ENCODE measurements around the gene GPR146. TPM values are rescaled to one million over a fixed set of nuclear protein-coding genes. Genes with fewer than 3 reads are reported as not detected.

Gene GPR146
- polyA plus RNA-seq, 2 donors, result 4.5 to 6.3 TPM

- Histone ChIP-seq H3K36me3 (ENCODE audit: control insufficient read depth in 2 of 2, insufficient read depth in 2 of 2, low read length in 1 of 2) (peaks cover 0 to 14% of the 10 kb centered on the region in 2 donors), H3K4me1 (ENCODE audit: control insufficient read depth in 2 of 2, insufficient read depth in 2 of 2, low read length in 1 of 2) (peaks cover 6 to 25% of the 10 kb centered on the region in 2 donors), H3K27me3 (ENCODE audit: control insufficient read depth in 1 of 2, insufficient read depth in 2 of 2, low read length in 2 of 2) (no peaks in the 10 kb centered on the region), H3K4me3 (ENCODE audit: low read depth in 1 of 2, low read length in 2 of 2) (no peak overlapping the region), H3K9me3 (ENCODE audit: control insufficient read depth in 2 of 2, insufficient read depth in 1 of 2, low read depth in 1 of 2, low read length in 1 of 2) (no peaks in the 10 kb centered on the region), H3K27ac (ENCODE audit: low read depth in 2 of 2, low read length in 1 of 2) (no peak overlapping the region)
- WGBS, 2 donors, result 82 to 84% methylated on average over 13 of the region's 13 CpGs
Measured at GRCh38 chr7:1011297-1012003, 32.9 kb upstream of the GPR146 start.

GRCh38 chr7:1012004-1012715, 32.2 kb upstream of the GPR146 start:
- WGBS, 2 donors, result 77 to 82% methylated on average over 30 to 32 of the region's 32 CpGs
- no peaks in the 10 kb centered on the region for H3K27me3 ChIP-seq (ENCODE audit: control insufficient read depth in 1 of 2, insufficient read depth in 2 of 2, low read length in 2 of 2)

GRCh38 chr7:1012716-1013095, 31.6 kb upstream of the GPR146 start:
- WGBS, 2 donors, result 61 to 66% methylated on average over 29 to 30 of the region's 30 CpGs
- no peaks in the 10 kb centered on the region for H3K9me3 ChIP-seq (ENCODE audit: control insufficient read depth in 2 of 2, insufficient read depth in 1 of 2, low read depth in 1 of 2, low read length in 1 of 2)

More at GRCh38 chr7:1012004-1012715, 32.2 kb upstream of the GPR146 start:
- peaks cover 0 to 11% of the 10 kb centered on the region in 2 donors for H3K36me3 ChIP-seq (ENCODE audit: control insufficient read depth in 2 of 2, insufficient read depth in 2 of 2, low read length in 1 of 2)
- peaks cover 6 to 25% of the 10 kb centered on the region in 2 donors for H3K4me1 ChIP-seq (ENCODE audit: control insufficient read depth in 2 of 2, insufficient read depth in 2 of 2, low read length in 1 of 2)
- H3K4me3 ChIP-seq (ENCODE audit: low read depth in 1 of 2, low read length in 2 of 2), result no peak overlapping the region
- H3K27ac ChIP-seq (ENCODE audit: low read depth in 2 of 2, low read length in 1 of 2), result no peak overlapping the region
- no peaks in the 10 kb centered on the region for H3K9me3 ChIP-seq (ENCODE audit: control insufficient read depth in 2 of 2, insufficient read depth in 1 of 2, low read depth in 1 of 2, low read length in 1 of 2)

GRCh38 chr7:1013581-1013980, 30.8 kb upstream of the GPR146 start:
- 74 to 79% methylated on average over 11 of the region's 11 CpGs for WGBS, 2 donors
- Histone ChIP-seq H3K4me1 (ENCODE audit: control insufficient read depth in 2 of 2, insufficient read depth in 2 of 2, low read length in 1 of 2) (peaks cover 6 to 18% of the 10 kb centered on the region in 2 donors), H3K9me3 (ENCODE audit: control insufficient read depth in 2 of 2, insufficient read depth in 1 of 2, low read depth in 1 of 2, low read length in 1 of 2) (no peaks in the 10 kb centered on the region), H3K27me3 (ENCODE audit: control insufficient read depth in 1 of 2, insufficient read depth in 2 of 2, low read length in 2 of 2) (no peaks in the 10 kb centered on the region), H3K27ac (ENCODE audit: low read depth in 2 of 2, low read length in 1 of 2) (no peak overlapping the region), H3K4me3 (ENCODE audit: low read depth in 1 of 2, low read length in 2 of 2) (no peak overlapping the region), H3K36me3 (ENCODE audit: control insufficient read depth in 2 of 2, insufficient read depth in 2 of 2, low read length in 1 of 2) (peaks cover 0 to 11% of the 10 kb centered on the region in 2 donors)

More at GRCh38 chr7:1012716-1013095, 31.6 kb upstream of the GPR146 start:
- Histone ChIP-seq H3K27ac (ENCODE audit: low read depth in 2 of 2, low read length in 1 of 2) (no peak overlapping the region), H3K4me1 (ENCODE audit: control insufficient read depth in 2 of 2, insufficient read depth in 2 of 2, low read length in 1 of 2) (peaks cover 6 to 22% of the 10 kb centered on the region in 2 donors), H3K36me3 (ENCODE audit: control insufficient read depth in 2 of 2, insufficient read depth in 2 of 2, low read length in 1 of 2) (peaks cover 0 to 8% of the 10 kb centered on the region in 2 donors), H3K27me3 (ENCODE audit: control insufficient read depth in 1 of 2, insufficient read depth in 2 of 2, low read length in 2 of 2) (no peaks in the 10 kb centered on the region), H3K4me3 (ENCODE audit: low read depth in 1 of 2, low read length in 2 of 2) (no peak overlapping the region)

GRCh38 chr7:1014681-1015080, 29.7 kb upstream of the GPR146 start:
- no peaks in the 10 kb centered on the region for H3K27me3 ChIP-seq (ENCODE audit: control insufficient read depth in 1 of 2, insufficient read depth in 2 of 2, low read length in 2 of 2)
- WGBS, 2 donors, result 63 to 82% methylated on average over 20 of the region's 20 CpGs
- H3K4me1 ChIP-seq (ENCODE audit: control insufficient read depth in 2 of 2, insufficient read depth in 2 of 2, low read length in 1 of 2), result peaks cover 6 to 18% of the 10 kb centered on the region in 2 donors

GRCh38 chr7:1015196-1016121, 28.9 kb upstream of the GPR146 start:
- Histone ChIP-seq H3K27ac (ENCODE audit: low read depth in 2 of 2, low read length in 1 of 2) (no peak overlapping the region), H3K4me3 (ENCODE audit: low read depth in 1 of 2, low read length in 2 of 2) (no peak overlapping the region), H3K27me3 (ENCODE audit: control insufficient read depth in 1 of 2, insufficient read depth in 2 of 2, low read length in 2 of 2) (no peaks in the 10 kb centered on the region), H3K9me3 (ENCODE audit: control insufficient read depth in 2 of 2, insufficient read depth in 1 of 2, low read depth in 1 of 2, low read length in 1 of 2) (no peaks in the 10 kb centered on the region), H3K4me1 (ENCODE audit: control insufficient read depth in 2 of 2, insufficient read depth in 2 of 2, low read length in 1 of 2) (peaks cover 6 to 18% of the 10 kb centered on the region in 2 donors), H3K36me3 (ENCODE audit: control insufficient read depth in 2 of 2, insufficient read depth in 2 of 2, low read length in 1 of 2) (peaks cover 0 to 7% of the 10 kb centered on the region in 2 donors)
- 74 to 81% methylated on average over 28 of the region's 28 CpGs for WGBS, 2 donors

More at GRCh38 chr7:1014681-1015080, 29.7 kb upstream of the GPR146 start:
- Histone ChIP-seq H3K9me3 (ENCODE audit: control insufficient read depth in 2 of 2, insufficient read depth in 1 of 2, low read depth in 1 of 2, low read length in 1 of 2) (no peaks in the 10 kb centered on the region), H3K27ac (ENCODE audit: low read depth in 2 of 2, low read length in 1 of 2) (no peak overlapping the region), H3K4me3 (ENCODE audit: low read depth in 1 of 2, low read length in 2 of 2) (no peak overlapping the region), H3K36me3 (ENCODE audit: control insufficient read depth in 2 of 2, insufficient read depth in 2 of 2, low read length in 1 of 2) (peaks cover 0 to 9% of the 10 kb centered on the region in 2 donors)

- Histone ChIP-seq H3K4me3 (ENCODE audit: low read depth in 1 of 2, low read length in 2 of 2) (no peak overlapping the region), H3K27me3 (ENCODE audit: control insufficient read depth in 1 of 2, insufficient read depth in 2 of 2, low read length in 2 of 2) (no peaks in the 10 kb centered on the region), H3K4me1 (ENCODE audit: control insufficient read depth in 2 of 2, insufficient read depth in 2 of 2, low read length in 1 of 2) (peaks cover 6 to 13% of the 10 kb centered on the region in 2 donors), H3K36me3 (ENCODE audit: control insufficient read depth in 2 of 2, insufficient read depth in 2 of 2, low read length in 1 of 2) (peaks cover 0 to 12% of the 10 kb centered on the region in 2 donors), H3K9me3 (ENCODE audit: control insufficient read depth in 2 of 2, insufficient read depth in 1 of 2, low read depth in 1 of 2, low read length in 1 of 2) (no peaks in the 10 kb centered on the region), H3K27ac (ENCODE audit: low read depth in 2 of 2, low read length in 1 of 2) (no peak overlapping the region)
- WGBS, 2 donors, result 94 to 95% methylated on average over 51 of the region's 51 CpGs
Measured at GRCh38 chr7:1016577-1017531, 27.5 kb upstream of the GPR146 start.

- Histone ChIP-seq H3K36me3 (ENCODE audit: control insufficient read depth in 2 of 2, insufficient read depth in 2 of 2, low read length in 1 of 2) (peaks cover 0 to 14% of the 10 kb centered on the region in 2 donors), H3K4me1 (ENCODE audit: control insufficient read depth in 2 of 2, insufficient read depth in 2 of 2, low read length in 1 of 2) (peaks cover 3 to 8% of the 10 kb centered on the region in 2 donors), H3K4me3 (ENCODE audit: low read depth in 1 of 2, low read length in 2 of 2) (no peak overlapping the region), H3K27me3 (ENCODE audit: control insufficient read depth in 1 of 2, insufficient read depth in 2 of 2, low read length in 2 of 2) (no peaks in the 10 kb centered on the region), H3K9me3 (ENCODE audit: control insufficient read depth in 2 of 2, insufficient read depth in 1 of 2, low read depth in 1 of 2, low read length in 1 of 2) (no peaks in the 10 kb centered on the region), H3K27ac (ENCODE audit: low read depth in 2 of 2, low read length in 1 of 2) (no peak overlapping the region)
- WGBS, 2 donors, result 93% methylated on average over 34 of the region's 34 CpGs
Measured at GRCh38 chr7:1017586-1018333, 26.6 kb upstream of the GPR146 start.
